HUES48 (cell line): ENCODE data around the gene BHLHE23.

Source experiments
- H3K27ac ChIP-seq: one replicate; pipeline ENCODE4 v1.7.0; 2013; ENCODE audit warnings: low read depth, low read length, inconsistent platforms
- H3K27me3 ChIP-seq: 2 replicates; pipeline ENCODE4 v1.6.1; 2013; ENCODE audit warnings: mild to moderate bottlenecking, low read length; ENCODE audit not compliant: control insufficient read depth, insufficient read depth
- H3K36me3 ChIP-seq: 2 replicates; pipeline ENCODE4 v1.6.1; 2013; ENCODE audit warnings: low read length; ENCODE audit not compliant: control insufficient read depth, insufficient read depth
- H3K4me1 ChIP-seq: 2 replicates; pipeline ENCODE4 v1.6.1; 2013; ENCODE audit warnings: mild to moderate bottlenecking, low read length; ENCODE audit not compliant: control insufficient read depth, insufficient read depth
- H3K4me3 ChIP-seq: 2 replicates; pipeline ENCODE4 v1.5.1; 2013; ENCODE audit warnings: mild to moderate bottlenecking, low read depth, low read length
- H3K9ac ChIP-seq: 2 replicates; pipeline ENCODE4 v1.6.1; 2013; ENCODE audit warnings: mild to moderate bottlenecking, low read depth, low read length, moderate library complexity
- H3K9me3 ChIP-seq: 2 replicates; pipeline ENCODE4 v1.6.1; 2013; ENCODE audit warnings: low read length; ENCODE audit not compliant: control insufficient read depth, insufficient read depth

BHLHE23 gene

GRCh38 chr20:63005365-63005861 is 1.4 kb downstream of the BHLHE23 start:
- Histone ChIP-seq H3K27ac (no peak overlapping the region), H3K4me1 (peaks cover 28% of the 10 kb centered on the region), H3K9me3 (no peaks in the 10 kb centered on the region), H3K36me3 (no peaks in the 10 kb centered on the region), H3K4me3 (no peak overlapping the region; the same call in 1 of the 2 replicates), H3K9ac (no peak overlapping the region), H3K27me3 (peaks cover 93% of the 10 kb centered on the region)

DNA sequence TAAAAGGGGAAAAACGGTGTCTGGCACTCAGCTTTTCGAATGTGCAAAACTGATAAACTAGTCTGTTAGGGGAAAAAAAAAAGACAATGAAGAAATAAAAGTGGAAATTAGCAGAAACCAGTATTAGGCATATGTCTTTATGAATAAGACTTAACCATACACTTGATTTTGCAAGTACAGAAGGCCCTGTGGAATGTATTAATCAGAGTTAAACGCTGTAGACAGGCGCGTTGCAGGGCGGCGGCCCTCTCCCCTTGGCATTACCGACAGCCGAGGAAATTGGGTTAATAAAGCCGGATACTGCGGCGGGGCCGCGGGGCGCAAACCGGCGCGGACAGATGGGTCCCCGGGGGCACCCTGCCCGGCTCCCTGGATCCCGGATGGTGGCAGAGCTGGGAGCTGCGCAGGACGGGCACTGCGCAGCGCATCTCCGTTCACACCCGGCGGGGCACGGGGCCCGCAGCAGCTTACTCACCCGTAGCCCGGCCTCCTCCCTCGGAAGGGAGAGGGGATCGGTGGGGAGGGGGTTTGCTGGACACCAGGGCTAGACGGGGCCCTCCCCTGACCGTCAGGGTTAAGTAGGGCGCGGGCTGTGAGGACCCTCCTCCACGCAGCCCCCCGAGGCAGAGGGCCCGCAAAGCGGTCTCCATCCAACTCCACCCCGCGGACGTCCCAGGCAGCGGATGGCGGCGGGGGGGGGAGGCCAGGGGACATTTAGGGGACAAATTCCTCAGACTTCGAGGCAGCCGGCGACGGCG is 2.0 kb downstream of the BHLHE23 start:
- Histone ChIP-seq H3K4me1 (peaks cover 30% of the 10 kb centered on the region), H3K9me3 (no peaks in the 10 kb centered on the region), H3K36me3 (no peaks in the 10 kb centered on the region), H3K27ac (no peak overlapping the region), H3K27me3 (peaks cover 92% of the 10 kb centered on the region), H3K9ac (no peak overlapping the region), H3K4me3 (peak overlapping the region; percentile 5; the same call in 1 of the 2 replicates)

DNA sequence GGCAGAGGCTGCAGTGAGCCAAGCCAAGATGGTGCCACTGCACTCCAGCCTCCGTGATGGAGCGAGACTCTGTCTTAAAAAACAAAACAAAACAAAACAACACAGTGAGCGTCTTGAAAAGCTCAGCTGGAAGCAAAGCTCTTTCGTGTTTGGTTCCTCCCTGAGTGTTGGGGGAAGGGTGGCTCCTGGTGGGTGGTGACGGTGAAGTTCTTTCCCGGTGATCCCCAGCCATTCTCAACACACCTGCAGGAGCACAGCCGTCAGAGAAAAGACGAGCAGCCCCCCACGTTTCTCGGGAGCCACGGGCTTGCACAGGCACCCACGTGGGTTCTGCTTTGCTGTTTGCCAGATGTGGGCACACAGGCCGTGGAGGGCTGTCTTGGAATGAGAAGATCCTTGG is 3.2 kb downstream of the BHLHE23 start:
- peak overlapping the region; percentile 16; the same call in 1 of the 2 replicates for H3K4me3 ChIP-seq
- H3K9ac ChIP-seq: no peak overlapping the region
- H3K4me1 ChIP-seq: peaks cover 28% of the 10 kb centered on the region
- H3K27me3 ChIP-seq: peaks cover 88% of the 10 kb centered on the region
- H3K27ac ChIP-seq: no peak overlapping the region
- H3K36me3 ChIP-seq: no peaks in the 10 kb centered on the region
- no peaks in the 10 kb centered on the region for H3K9me3 ChIP-seq

DNA sequence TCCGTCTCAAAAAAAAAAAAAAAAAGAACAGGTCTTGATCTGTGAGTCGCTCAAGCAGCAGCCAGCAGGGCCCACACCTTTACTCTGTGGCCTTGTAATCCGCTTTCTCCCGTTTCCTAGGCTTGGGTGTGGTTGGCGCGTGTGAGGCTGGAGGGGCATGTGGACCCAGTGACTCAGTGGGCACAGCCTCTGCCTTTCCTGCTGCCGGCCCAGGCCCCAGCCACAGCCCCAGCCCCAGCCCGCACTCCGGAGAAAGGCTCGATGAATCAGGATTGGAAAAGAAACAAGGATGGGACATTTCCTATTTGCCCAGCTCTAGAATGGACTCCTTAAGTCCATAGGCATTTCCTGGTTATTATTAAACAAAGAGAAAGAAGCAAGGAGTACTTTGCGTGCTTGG is 4.3 kb downstream of the BHLHE23 start:
- peaks cover 26% of the 10 kb centered on the region for H3K4me1 ChIP-seq
- H3K27me3 ChIP-seq: peaks cover 77% of the 10 kb centered on the region
- no peaks in the 10 kb centered on the region for H3K36me3 ChIP-seq
- H3K9ac ChIP-seq: no peak overlapping the region
- H3K9me3 ChIP-seq: no peaks in the 10 kb centered on the region
- no peak overlapping the region for H3K4me3 ChIP-seq
- no peak overlapping the region for H3K27ac ChIP-seq

DNA sequence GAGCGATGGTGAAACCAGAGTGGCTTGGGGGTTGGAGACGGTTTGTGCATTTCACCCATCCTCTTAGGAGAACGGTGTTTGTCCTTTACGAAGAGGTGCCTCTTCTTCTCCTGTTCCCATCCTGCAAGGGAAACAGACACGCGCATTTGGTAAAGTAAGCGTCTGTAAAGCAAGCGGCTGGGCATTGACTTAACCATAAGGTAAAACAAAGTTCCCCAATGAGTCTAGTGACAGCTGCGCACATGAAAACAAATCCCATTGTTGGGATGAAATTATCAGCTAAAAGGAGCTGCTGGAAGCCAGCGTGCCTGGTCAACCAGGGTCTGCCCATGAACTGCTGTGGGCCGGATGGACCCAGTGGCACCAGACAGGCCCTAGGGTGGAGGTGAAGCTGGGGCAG is 5.8 kb downstream of the BHLHE23 start:
- no peak overlapping the region for H3K9ac ChIP-seq
- H3K27me3 ChIP-seq: peaks cover 66% of the 10 kb centered on the region
- no peak overlapping the region for H3K27ac ChIP-seq
- H3K4me1 ChIP-seq: peaks cover 28% of the 10 kb centered on the region
- no peak overlapping the region for H3K4me3 ChIP-seq
- no peaks in the 10 kb centered on the region for H3K9me3 ChIP-seq
- H3K36me3 ChIP-seq: no peaks in the 10 kb centered on the region

GRCh38 chr20:63000036-63000435 is 6.7 kb downstream of the BHLHE23 start:
- H3K27ac ChIP-seq: no peak overlapping the region
- H3K27me3 ChIP-seq: peaks cover 57% of the 10 kb centered on the region
- H3K9me3 ChIP-seq: no peaks in the 10 kb centered on the region
- no peak overlapping the region for H3K9ac ChIP-seq
- H3K4me3 ChIP-seq: no peak overlapping the region
- no peaks in the 10 kb centered on the region for H3K36me3 ChIP-seq
- H3K4me1 ChIP-seq: peaks cover 29% of the 10 kb centered on the region

- no peaks in the 10 kb centered on the region for H3K36me3 ChIP-seq
- H3K9ac ChIP-seq: no peak overlapping the region
- H3K9me3 ChIP-seq: no peaks in the 10 kb centered on the region
- no peak overlapping the region for H3K27ac ChIP-seq
- peaks cover 52% of the 10 kb centered on the region for H3K27me3 ChIP-seq
- no peak overlapping the region for H3K4me3 ChIP-seq
- peaks cover 34% of the 10 kb centered on the region for H3K4me1 ChIP-seq
These were observed 7.2 kb downstream of the BHLHE23 start for GRCh38 chr20:62999580-62999979.

DNA sequence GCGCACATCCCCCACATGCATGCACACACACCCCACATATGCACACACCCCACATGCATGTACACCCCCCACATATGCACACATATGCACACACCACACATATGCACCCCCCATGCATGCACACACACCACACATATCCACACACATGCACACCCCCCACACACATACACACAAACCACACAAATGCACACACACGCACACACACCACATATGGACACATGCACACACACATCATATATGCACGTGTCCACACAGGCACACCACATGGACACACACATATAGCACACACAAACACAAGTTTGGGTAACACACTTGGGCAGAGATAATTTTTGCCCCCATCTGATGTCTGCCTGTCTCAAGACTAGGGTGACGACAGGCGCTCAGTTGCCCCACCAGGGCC is 8.3 kb downstream of the BHLHE23 start:
- no peak overlapping the region for H3K4me3 ChIP-seq
- H3K9me3 ChIP-seq: no peaks in the 10 kb centered on the region
- no peaks in the 10 kb centered on the region for H3K36me3 ChIP-seq
- no peak overlapping the region for H3K27ac ChIP-seq
- peaks cover 41% of the 10 kb centered on the region for H3K27me3 ChIP-seq
- H3K9ac ChIP-seq: no peak overlapping the region
- peaks cover 28% of the 10 kb centered on the region for H3K4me1 ChIP-seq

DNA sequence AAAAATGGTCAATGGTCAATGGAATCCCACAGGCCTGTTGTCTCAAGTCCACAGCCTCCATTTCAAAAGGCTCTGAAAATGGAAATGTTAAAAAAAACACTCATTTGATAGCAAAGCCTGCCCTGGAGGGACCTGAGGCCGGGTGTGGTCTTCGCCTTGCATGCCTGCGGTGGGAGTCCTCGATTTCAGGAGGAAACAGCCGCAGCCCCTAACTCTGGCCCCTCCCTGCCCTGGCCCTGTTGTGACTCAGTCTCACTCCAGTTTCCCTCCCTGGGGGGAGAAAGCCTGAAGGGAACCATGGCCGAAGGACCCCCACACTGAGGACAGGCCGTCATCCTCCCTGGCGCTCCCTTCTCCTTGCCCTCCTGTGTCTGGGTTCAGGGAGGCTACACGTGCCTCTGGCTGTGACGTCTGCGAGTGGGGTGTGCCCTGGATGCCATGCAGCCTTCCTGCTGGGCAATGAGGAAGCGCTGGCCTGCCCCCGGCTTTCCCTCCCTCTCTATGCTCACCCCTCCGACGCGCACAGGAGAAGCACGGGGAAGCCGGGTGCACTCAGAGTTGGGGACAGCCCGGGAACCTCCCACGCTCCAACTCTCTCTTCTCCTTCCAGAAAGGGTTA is 9.2 kb downstream of the BHLHE23 start:
- no peaks in the 10 kb centered on the region for H3K9me3 ChIP-seq
- no peak overlapping the region for H3K9ac ChIP-seq
- no peak overlapping the region for H3K27ac ChIP-seq
- peaks cover 31% of the 10 kb centered on the region for H3K27me3 ChIP-seq
- H3K4me3 ChIP-seq: no peak overlapping the region
- H3K36me3 ChIP-seq: no peaks in the 10 kb centered on the region
- peaks cover 25% of the 10 kb centered on the region for H3K4me1 ChIP-seq

- Histone ChIP-seq H3K9me3 (no peaks in the 10 kb centered on the region), H3K27ac (no peak overlapping the region), H3K4me1 (peaks cover 25% of the 10 kb centered on the region), H3K36me3 (no peaks in the 10 kb centered on the region), H3K4me3 (no peak overlapping the region), H3K27me3 (peaks cover 25% of the 10 kb centered on the region), H3K9ac (no peak overlapping the region)
These were observed 10.2 kb downstream of the BHLHE23 start for GRCh38 chr20:62996596-62996982.

GRCh38 chr20:62995898-62996595 is 10.7 kb downstream of the BHLHE23 start:
- Histone ChIP-seq H3K36me3 (no peaks in the 10 kb centered on the region), H3K4me3 (no peak overlapping the region), H3K4me1 (peaks cover 21% of the 10 kb centered on the region), H3K27me3 (peaks cover 20% of the 10 kb centered on the region), H3K9ac (no peak overlapping the region), H3K27ac (no peak overlapping the region), H3K9me3 (no peaks in the 10 kb centered on the region)
